Suprapubic skin (tissue), 4 donors: ENCODE data around the gene SYNJ2. TPM values are rescaled to one million over a fixed set of nuclear protein-coding genes. Genes with fewer than 3 reads are reported as not detected.

Experiments used
- DNase-seq, 2 donors: peaks; one replicate each; pipeline ENCODE4 v3.0.0-alpha.2; 2019; ENCODE audit warnings: low spot score in 2 of 2
- H3K27ac ChIP-seq: fragments of 200-600 bp; sonication (generic); one replicate; pipeline ENCODE4 v1.5.1; 2019
- H3K27me3 ChIP-seq: fragments of 200-600 bp; sonication (generic); one replicate; pipeline ENCODE4 v1.5.1; 2019
- H3K36me3 ChIP-seq: fragments of 200-600 bp; sonication (generic); one replicate; pipeline ENCODE4 v1.5.1; 2019
- H3K4me1 ChIP-seq: fragments of 200-600 bp; sonication (generic); one replicate; pipeline ENCODE4 v1.5.1; 2019
- H3K4me3 ChIP-seq: fragments of 200-600 bp; sonication (generic); one replicate; pipeline ENCODE4 v1.5.1; 2019; ENCODE audit warnings: mild to moderate bottlenecking
- H3K9me3 ChIP-seq: fragments of 200-600 bp; sonication (generic); one replicate; pipeline ENCODE4 v1.5.1; 2019
- EP300 ChIP-seq: sonication (generic); formaldehyde crosslinking; IDR thresholded peaks from one replicate; pipeline ENCODE4 v1.6.1; 2017; ENCODE audit warnings: antibody characterized with exemption
- POLR2A ChIP-seq, 2 donors: fragments of 450-650 bp; IDR thresholded peaks; one replicate each; pipeline ENCODE4 v1.6.1; 2017; ENCODE audit warnings: antibody characterized with exemption in 2 of 2, mild to moderate bottlenecking in 2 of 2, moderate library complexity in 2 of 2
- POLR2AphosphoS5 ChIP-seq, 3 donors: sonication (generic); formaldehyde crosslinking; IDR thresholded peaks; one replicate each; pipeline ENCODE4 v1.6.1; 2017; ENCODE audit warnings: antibody characterized with exemption in 3 of 3
- WGBS: methylation state at CpG from one replicate; pipeline ENCODE4 v1.1.5; 2018; 5-methylcytosine and 5-hydroxymethylcytosine counted together
- total RNA-seq, 4 donors: library from RNA; depleted of rRNA; stranded (reverse); fragments of >200 nt; gene quantifications; one replicate each; pipeline ENCODE4 v1.1.0, GENCODE V29; 2016
- TF ChIP-seq, protein P1 (sequence below), 2 donors: fragments of 200-600 bp in 1 of 2; fragments of 450-650 bp in 1 of 2; sonication (generic) in 1 of 2; IDR thresholded peaks; one replicate each; pipeline ENCODE4 v1.5.1; 2016 to 2019; ENCODE audit warnings: antibody characterized with exemption in 2 of 2, mild to moderate bottlenecking in 1 of 2, moderate library complexity in 1 of 2

Gene SYNJ2
- total RNA-seq, 4 donors from 2014 or later: 4.3 to 10.7 (median 6.8) TPM

DNA sequence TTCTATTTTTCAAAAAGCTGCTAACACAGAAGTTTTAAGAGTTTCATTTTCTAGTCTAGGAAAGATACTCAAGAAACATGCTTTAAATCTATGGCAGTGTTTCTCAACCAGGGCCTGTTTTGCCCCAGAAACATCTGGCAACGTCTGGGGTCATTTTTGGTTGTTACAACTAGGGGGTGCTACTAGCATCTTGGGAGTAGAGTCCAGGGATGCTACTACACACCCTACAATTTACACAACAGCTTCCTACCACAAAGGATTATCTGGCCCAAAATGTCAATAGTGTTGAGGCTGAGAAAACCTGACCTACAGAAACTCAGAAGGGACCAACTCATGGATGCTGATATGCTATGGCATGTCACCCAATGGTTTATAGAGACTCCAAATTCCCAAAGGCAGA is 162.0 kb downstream of the SYNJ2 start:
- WGBS: 72% methylated on average over 1 of the region's 1 CpG
- no peak for TF ChIP-seq EP300
- TF ChIP-seq, protein P1, sequence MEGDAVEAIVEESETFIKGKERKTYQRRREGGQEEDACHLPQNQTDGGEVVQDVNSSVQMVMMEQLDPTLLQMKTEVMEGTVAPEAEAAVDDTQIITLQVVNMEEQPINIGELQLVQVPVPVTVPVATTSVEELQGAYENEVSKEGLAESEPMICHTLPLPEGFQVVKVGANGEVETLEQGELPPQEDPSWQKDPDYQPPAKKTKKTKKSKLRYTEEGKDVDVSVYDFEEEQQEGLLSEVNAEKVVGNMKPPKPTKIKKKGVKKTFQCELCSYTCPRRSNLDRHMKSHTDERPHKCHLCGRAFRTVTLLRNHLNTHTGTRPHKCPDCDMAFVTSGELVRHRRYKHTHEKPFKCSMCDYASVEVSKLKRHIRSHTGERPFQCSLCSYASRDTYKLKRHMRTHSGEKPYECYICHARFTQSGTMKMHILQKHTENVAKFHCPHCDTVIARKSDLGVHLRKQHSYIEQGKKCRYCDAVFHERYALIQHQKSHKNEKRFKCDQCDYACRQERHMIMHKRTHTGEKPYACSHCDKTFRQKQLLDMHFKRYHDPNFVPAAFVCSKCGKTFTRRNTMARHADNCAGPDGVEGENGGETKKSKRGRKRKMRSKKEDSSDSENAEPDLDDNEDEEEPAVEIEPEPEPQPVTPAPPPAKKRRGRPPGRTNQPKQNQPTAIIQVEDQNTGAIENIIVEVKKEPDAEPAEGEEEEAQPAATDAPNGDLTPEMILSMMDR (IDR thresholded peaks at IDR 0.05): no peak
- TF ChIP-seq POLR2A (IDR thresholded peaks at IDR 0.05): no peak
- TF ChIP-seq POLR2AphosphoS5 (IDR thresholded peaks at IDR 0.05): no peak
- Histone ChIP-seq H3K27me3 (no peaks in the 10 kb centered on the region), H3K36me3 (peaks cover 43% of the 10 kb centered on the region), H3K4me1 (no peaks in the 10 kb centered on the region), H3K9me3 (no peaks in the 10 kb centered on the region), H3K27ac (no peak overlapping the region), H3K4me3 (no peak overlapping the region)
- no peak for DNase-seq

Other genes starting within 250 kb of the SYNJ2 start
- 10 to 100 TPM; 30.4 to 44.2 (median 35.8) TPM for gene SNX9, start 158.6 kb upstream of the SYNJ2 start, total RNA-seq
- gene SERAC1, start 186.4 kb downstream of the SYNJ2 start, total RNA-seq: 10 to 100 TPM in 1 of 4 donors, 1 to 10 TPM in 3; 7.8 to 11.0 (median 8.7) TPM
- 1 to 10 TPM; 1.8 to 3.2 (median 2.1) TPM for gene GTF2H5, start 186.5 kb downstream of the SYNJ2 start, total RNA-seq